Measurements from ENCODE around the gene FAM222A.

The FAM222A gene

GRCh38 chr12:109717390-109718357, 4.0 kb downstream of the FAM222A start:
- Histone ChIP-seq H3K9ac (ENCODE audit: insufficient read length, low read depth) (peak overlapping the region; percentile 61), H3K4me3 (ENCODE audit: insufficient read length, low read depth) (no peak overlapping the region), H3K36me3 (ENCODE audit: insufficient read depth, insufficient read length, low read length) (no peaks in the 10 kb centered on the region), H3K9me3 (ENCODE audit: insufficient read depth, low read length) (no peaks in the 10 kb centered on the region), H3K4me1 (ENCODE audit: insufficient read depth, insufficient read length) (peaks cover 41% of the 10 kb centered on the region), H3K27me3 (ENCODE audit: insufficient read depth, insufficient read length) (peaks cover 5% of the 10 kb centered on the region)
- TF ChIP-seq SUZ12 (IDR thresholded peaks at IDR 0.05; ENCODE audit: extremely low read depth, insufficient read depth, insufficient read length) (no peak), YY1 (IDR thresholded peaks at IDR 0.05; ENCODE audit: insufficient read depth, insufficient read length) (no peak), ZNF274 (IDR thresholded peaks at IDR 0.05; ENCODE audit: low read depth, low read length) (no peak)
- no peak for DNase-seq (ENCODE audit: low read depth, low spot score)

- no peaks in the 10 kb centered on the region for H3K9me3 ChIP-seq (ENCODE audit: insufficient read depth, low read length)
- peaks cover 37% of the 10 kb centered on the region for H3K4me1 ChIP-seq (ENCODE audit: insufficient read depth, insufficient read length)
- peaks cover 5% of the 10 kb centered on the region for H3K27me3 ChIP-seq (ENCODE audit: insufficient read depth, insufficient read length)
- H3K4me3 ChIP-seq (ENCODE audit: insufficient read length, low read depth) = no peak overlapping the region
- TF ChIP-seq SUZ12 (IDR thresholded peaks at IDR 0.05; ENCODE audit: extremely low read depth, insufficient read depth, insufficient read length) (no peak), ZNF274 (IDR thresholded peaks at IDR 0.05; ENCODE audit: low read depth, low read length) (no peak), YY1 (IDR thresholded peaks at IDR 0.05; ENCODE audit: insufficient read depth, insufficient read length) (no peak)
- H3K9ac ChIP-seq (ENCODE audit: insufficient read length, low read depth) = no peak overlapping the region
- DNase-seq (ENCODE audit: low read depth, low spot score) = peak; percentile 66
- H3K36me3 ChIP-seq (ENCODE audit: insufficient read depth, insufficient read length, low read length) = no peaks in the 10 kb centered on the region
Measured at GRCh38 chr12:109718390-109718789, 4.8 kb downstream of the FAM222A start.

GRCh38 chr12:109719123-109720022, 5.7 kb downstream of the FAM222A start:
- H3K9ac ChIP-seq (ENCODE audit: insufficient read length, low read depth) = peak overlapping the region; percentile 32
- peak; percentile 36 for DNase-seq (ENCODE audit: low read depth, low spot score)
- no peaks in the 10 kb centered on the region for H3K9me3 ChIP-seq (ENCODE audit: insufficient read depth, low read length)

GRCh38 chr12:109720152-109720856, 6.7 kb downstream of the FAM222A start:
- Histone ChIP-seq H3K4me1 (ENCODE audit: insufficient read depth, insufficient read length) (peaks cover 32% of the 10 kb centered on the region), H3K27me3 (ENCODE audit: insufficient read depth, insufficient read length) (no peaks in the 10 kb centered on the region), H3K36me3 (ENCODE audit: insufficient read depth, insufficient read length, low read length) (no peaks in the 10 kb centered on the region), H3K9me3 (ENCODE audit: insufficient read depth, low read length) (no peaks in the 10 kb centered on the region), H3K9ac (ENCODE audit: insufficient read length, low read depth) (peak overlapping the region; percentile 32), H3K4me3 (ENCODE audit: insufficient read length, low read depth) (no peak overlapping the region)
- no peak for TF ChIP-seq SUZ12 (IDR thresholded peaks at IDR 0.05; ENCODE audit: extremely low read depth, insufficient read depth, insufficient read length)
- no peak for TF ChIP-seq YY1 (IDR thresholded peaks at IDR 0.05; ENCODE audit: insufficient read depth, insufficient read length)
- TF ChIP-seq ZNF274 (IDR thresholded peaks at IDR 0.05; ENCODE audit: low read depth, low read length) = no peak
- no peak for DNase-seq (ENCODE audit: low read depth, low spot score)

More at GRCh38 chr12:109719123-109720022, 5.7 kb downstream of the FAM222A start:
- Histone ChIP-seq H3K4me1 (ENCODE audit: insufficient read depth, insufficient read length) (peaks cover 37% of the 10 kb centered on the region), H3K4me3 (ENCODE audit: insufficient read length, low read depth) (no peak overlapping the region), H3K36me3 (ENCODE audit: insufficient read depth, insufficient read length, low read length) (no peaks in the 10 kb centered on the region), H3K27me3 (ENCODE audit: insufficient read depth, insufficient read length) (peaks cover 5% of the 10 kb centered on the region)
- TF ChIP-seq SUZ12 (IDR thresholded peaks at IDR 0.05; ENCODE audit: extremely low read depth, insufficient read depth, insufficient read length) (no peak), ZNF274 (IDR thresholded peaks at IDR 0.05; ENCODE audit: low read depth, low read length) (no peak), YY1 (IDR thresholded peaks at IDR 0.05; ENCODE audit: insufficient read depth, insufficient read length) (no peak)

DNA sequence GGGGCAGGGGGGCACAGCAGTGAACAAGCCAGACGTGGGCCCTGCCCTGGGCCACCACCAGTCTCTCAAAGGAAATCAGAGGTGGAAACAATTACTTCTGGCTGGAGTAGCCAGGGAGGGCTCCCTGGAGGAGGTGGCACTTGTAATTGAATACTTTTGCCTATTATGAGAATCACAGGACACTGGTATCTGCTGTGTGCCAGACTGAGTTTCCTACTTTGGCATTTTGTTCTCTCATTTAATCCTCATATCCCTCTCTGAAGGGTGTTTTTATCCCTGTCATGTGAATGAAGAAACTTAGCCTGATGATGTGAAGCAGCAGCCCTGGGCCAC, 7.2 kb downstream of the FAM222A start:
- H3K9me3 ChIP-seq (ENCODE audit: insufficient read depth, low read length) = no peaks in the 10 kb centered on the region
- DNase-seq (ENCODE audit: low read depth, low spot score) = no peak
- TF ChIP-seq ZNF274 (IDR thresholded peaks at IDR 0.05; ENCODE audit: low read depth, low read length) (no peak), SUZ12 (IDR thresholded peaks at IDR 0.05; ENCODE audit: extremely low read depth, insufficient read depth, insufficient read length) (no peak), YY1 (IDR thresholded peaks at IDR 0.05; ENCODE audit: insufficient read depth, insufficient read length) (no peak)
- H3K4me3 ChIP-seq (ENCODE audit: insufficient read length, low read depth) = no peak overlapping the region
- H3K36me3 ChIP-seq (ENCODE audit: insufficient read depth, insufficient read length, low read length) = no peaks in the 10 kb centered on the region
- peaks cover 32% of the 10 kb centered on the region for H3K4me1 ChIP-seq (ENCODE audit: insufficient read depth, insufficient read length)
- H3K9ac ChIP-seq (ENCODE audit: insufficient read length, low read depth) = no peak overlapping the region
- H3K27me3 ChIP-seq (ENCODE audit: insufficient read depth, insufficient read length) = no peaks in the 10 kb centered on the region

DNA sequence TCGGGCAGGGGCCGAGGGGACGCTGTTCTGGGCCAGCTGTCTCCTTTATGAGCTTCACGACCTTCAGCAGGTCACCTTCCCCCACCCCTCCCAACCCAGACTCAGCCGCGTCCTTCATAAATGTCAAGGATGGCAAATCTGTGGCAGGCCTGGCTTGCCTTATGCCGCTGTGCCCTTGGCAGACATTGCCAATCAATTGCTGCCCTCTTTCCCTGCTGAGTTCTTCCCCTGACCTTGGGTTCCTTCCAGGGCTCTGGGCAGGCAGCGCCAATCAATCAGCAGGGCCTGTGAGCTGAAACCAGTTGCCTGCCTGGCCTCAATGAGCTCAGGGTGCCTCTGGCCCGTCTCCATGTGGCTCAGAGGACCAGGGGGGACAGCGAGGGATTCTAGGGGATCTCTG, 7.7 kb downstream of the FAM222A start:
- TF ChIP-seq YY1 (IDR thresholded peaks at IDR 0.05; ENCODE audit: insufficient read depth, insufficient read length) = no peak
- TF ChIP-seq ZNF274 (IDR thresholded peaks at IDR 0.05; ENCODE audit: low read depth, low read length) = no peak
- no peak for TF ChIP-seq SUZ12 (IDR thresholded peaks at IDR 0.05; ENCODE audit: extremely low read depth, insufficient read depth, insufficient read length)
- DNase-seq (ENCODE audit: low read depth, low spot score) = no peak
- Histone ChIP-seq H3K36me3 (ENCODE audit: insufficient read depth, insufficient read length, low read length) (no peaks in the 10 kb centered on the region), H3K4me1 (ENCODE audit: insufficient read depth, insufficient read length) (peaks cover 32% of the 10 kb centered on the region), H3K4me3 (ENCODE audit: insufficient read length, low read depth) (no peak overlapping the region), H3K9ac (ENCODE audit: insufficient read length, low read depth) (no peak overlapping the region), H3K9me3 (ENCODE audit: insufficient read depth, low read length) (no peaks in the 10 kb centered on the region), H3K27me3 (ENCODE audit: insufficient read depth, insufficient read length) (no peaks in the 10 kb centered on the region)

Data from NT2/D1 (cell line).